Stimulated activated CD4-positive, alpha-beta T cell treated with anti-CD3 and anti-CD28 coated beads, Interleukin-1b, Interleukin-23, amount 100 ng/mL, for 48 hours (primary cell): ENCODE data around the gene MRPL23.

Experiments used
- DNase-seq: peaks from one replicate; pipeline ENCODE4 v3.0.0-alpha.2; 2020

The MRPL23 gene

GRCh38 chr11:1934335-1935155 is 12.6 kb upstream of the MRPL23 start:
- no peak for DNase-seq

GRCh38 chr11:1935156-1936071 is 11.7 kb upstream of the MRPL23 start:
- DNase-seq = peak; percentile 1

- DNase-seq = no peak
These were observed 10.9 kb upstream of the MRPL23 start for GRCh38 chr11:1936072-1936780.

- DNase-seq = peak; percentile 1
These were observed 10.1 kb upstream of the MRPL23 start for GRCh38 chr11:1936781-1937615.

GRCh38 chr11:1937616-1938342 is 9.4 kb upstream of the MRPL23 start:
- peak; percentile 1 for DNase-seq

GRCh38 chr11:1938343-1939005 is 8.7 kb upstream of the MRPL23 start:
- DNase-seq = peak; percentile 1

GRCh38 chr11:1939006-1939625 is 8.0 kb upstream of the MRPL23 start:
- DNase-seq = peak; percentile 0

GRCh38 chr11:1939788-1940187 is 7.3 kb upstream of the MRPL23 start:
- DNase-seq = peak; percentile 0

- no peak for DNase-seq
These were observed 4.4 kb upstream of the MRPL23 start for GRCh38 chr11:1942558-1943260.

- DNase-seq = no peak
These were observed 3.6 kb upstream of the MRPL23 start for GRCh38 chr11:1943576-1943975.

GRCh38 chr11:1943977-1944376 is 3.2 kb upstream of the MRPL23 start:
- DNase-seq = no peak

- no peak for DNase-seq
These were observed 583 bp downstream of the MRPL23 start for GRCh38 chr11:1947592-1948237.

GRCh38 chr11:1948389-1948788 is 1.3 kb downstream of the MRPL23 start:
- no peak for DNase-seq

GRCh38 chr11:1949302-1949701 is 2.2 kb downstream of the MRPL23 start:
- no peak for DNase-seq

GRCh38 chr11:1949922-1950321 is 2.8 kb downstream of the MRPL23 start:
- no peak for DNase-seq

- no peak for DNase-seq
These were observed 5.8 kb downstream of the MRPL23 start for GRCh38 chr11:1952806-1953482.

GRCh38 chr11:1953489-1954266 is 6.5 kb downstream of the MRPL23 start:
- no peak for DNase-seq

GRCh38 chr11:1958367-1958766 is 11.2 kb downstream of the MRPL23 start:
- no peak for DNase-seq
